ENCODE results near the gene PAX7.

Gene PAX7

DNA sequence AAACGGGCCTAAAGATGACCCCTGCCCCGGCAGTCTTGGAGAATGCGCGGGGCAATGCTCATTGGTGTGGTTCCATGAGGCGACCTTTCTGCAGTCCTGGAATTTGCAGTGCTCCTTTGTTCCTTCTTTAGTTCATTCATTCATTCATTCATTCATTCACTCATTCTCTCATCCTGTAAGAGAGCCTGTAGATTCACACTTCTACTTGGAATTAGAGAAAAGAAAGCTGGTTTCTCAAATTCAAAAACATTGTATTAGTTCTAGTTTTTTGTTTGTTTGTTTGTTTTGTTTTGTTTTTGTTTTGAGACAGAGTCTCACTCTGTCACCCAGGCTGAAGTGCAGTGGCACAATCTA, 31.6 kb downstream of the PAX7 start:
- TF ChIP-seq, protein P1, sequence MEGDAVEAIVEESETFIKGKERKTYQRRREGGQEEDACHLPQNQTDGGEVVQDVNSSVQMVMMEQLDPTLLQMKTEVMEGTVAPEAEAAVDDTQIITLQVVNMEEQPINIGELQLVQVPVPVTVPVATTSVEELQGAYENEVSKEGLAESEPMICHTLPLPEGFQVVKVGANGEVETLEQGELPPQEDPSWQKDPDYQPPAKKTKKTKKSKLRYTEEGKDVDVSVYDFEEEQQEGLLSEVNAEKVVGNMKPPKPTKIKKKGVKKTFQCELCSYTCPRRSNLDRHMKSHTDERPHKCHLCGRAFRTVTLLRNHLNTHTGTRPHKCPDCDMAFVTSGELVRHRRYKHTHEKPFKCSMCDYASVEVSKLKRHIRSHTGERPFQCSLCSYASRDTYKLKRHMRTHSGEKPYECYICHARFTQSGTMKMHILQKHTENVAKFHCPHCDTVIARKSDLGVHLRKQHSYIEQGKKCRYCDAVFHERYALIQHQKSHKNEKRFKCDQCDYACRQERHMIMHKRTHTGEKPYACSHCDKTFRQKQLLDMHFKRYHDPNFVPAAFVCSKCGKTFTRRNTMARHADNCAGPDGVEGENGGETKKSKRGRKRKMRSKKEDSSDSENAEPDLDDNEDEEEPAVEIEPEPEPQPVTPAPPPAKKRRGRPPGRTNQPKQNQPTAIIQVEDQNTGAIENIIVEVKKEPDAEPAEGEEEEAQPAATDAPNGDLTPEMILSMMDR (conservative IDR thresholded peaks at IDR 0.05; ENCODE audit: low read depth, low read length): no peak
- H3K4me3 ChIP-seq (ENCODE audit: low read depth, low read length): no peak overlapping the region
- no peak for DNase-seq (ENCODE audit: low read depth)

DNA sequence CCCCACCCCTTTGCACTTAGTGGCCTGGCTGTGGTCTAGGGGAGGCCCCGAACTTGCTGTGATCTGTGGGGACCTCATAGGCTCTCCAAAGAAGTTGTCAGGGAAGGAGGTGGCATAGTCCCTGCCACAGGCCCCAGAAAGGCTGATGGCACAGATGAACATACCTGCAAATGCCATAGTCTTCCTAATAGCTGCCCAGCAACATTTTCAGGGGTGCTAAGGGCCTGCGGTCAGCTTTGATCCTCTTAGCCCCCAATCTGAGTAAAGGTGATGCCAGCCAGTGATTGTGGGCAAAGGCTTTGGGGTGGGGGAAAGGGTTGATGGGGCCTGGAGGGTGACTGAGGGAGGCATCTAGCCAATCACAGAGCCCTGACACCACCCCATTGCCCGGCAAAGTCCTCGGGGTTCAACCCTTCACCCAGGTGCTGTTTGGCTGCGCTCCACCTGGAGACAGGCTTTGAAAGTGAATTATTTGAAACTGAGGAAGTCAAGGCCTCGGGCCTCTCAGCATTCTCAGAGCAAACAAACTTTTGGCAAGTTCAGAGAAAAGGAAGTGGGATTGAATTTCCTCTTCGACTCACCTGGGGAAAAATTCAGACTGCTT, 35.8 kb downstream of the PAX7 start:
- TF ChIP-seq, protein P1 (conservative IDR thresholded peaks at IDR 0.05; ENCODE audit: low read depth, low read length): no peak
- no peak overlapping the region for H3K4me3 ChIP-seq (ENCODE audit: low read depth, low read length)
- no peak for DNase-seq (ENCODE audit: low read depth)

DNA sequence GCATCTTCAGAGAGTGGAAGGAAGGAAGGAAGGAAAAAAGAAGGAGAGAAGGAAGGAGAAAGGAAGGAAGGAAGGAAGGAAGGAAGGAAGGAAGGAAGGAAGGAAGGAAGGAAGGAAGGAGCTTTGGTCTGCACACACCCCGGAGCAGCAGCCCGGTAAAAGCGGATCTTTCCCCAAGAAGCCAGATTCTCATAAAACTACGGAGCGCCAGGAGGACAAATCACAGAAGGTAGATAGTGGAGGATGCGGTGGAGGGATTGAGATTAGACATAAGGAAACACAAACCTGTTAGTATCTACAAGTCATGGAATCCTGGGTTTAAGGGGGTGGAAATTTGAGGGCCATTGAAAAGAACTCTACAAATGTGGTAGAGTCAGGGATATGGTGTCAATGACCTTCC, 36.7 kb downstream of the PAX7 start:
- DNase-seq (ENCODE audit: low read depth): no peak
- H3K4me3 ChIP-seq (ENCODE audit: low read depth, low read length): no peak overlapping the region
- TF ChIP-seq, protein P1 (conservative IDR thresholded peaks at IDR 0.05; ENCODE audit: low read depth, low read length): no peak

DNA sequence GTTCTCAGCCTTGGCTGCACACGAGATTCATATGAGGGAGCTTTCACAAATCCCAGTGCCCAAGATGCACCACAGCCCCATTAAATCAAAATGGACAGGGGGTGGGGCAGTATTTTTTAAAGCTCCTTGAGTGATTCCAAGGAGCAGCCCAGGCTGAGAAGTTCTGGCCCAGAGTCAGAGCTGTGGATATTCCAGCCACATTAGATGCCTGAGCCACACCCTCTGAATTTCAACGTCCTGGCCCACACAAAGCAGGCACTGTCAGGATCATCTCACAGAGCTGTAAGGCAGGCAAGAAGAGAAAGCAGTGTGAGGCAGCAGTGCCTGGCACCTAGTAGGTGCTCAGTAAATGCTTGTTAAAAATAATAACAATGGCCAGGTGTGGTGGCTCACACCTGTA, 37.4 kb downstream of the PAX7 start:
- DNase-seq (ENCODE audit: low read depth): no peak
- TF ChIP-seq, protein P1 (conservative IDR thresholded peaks at IDR 0.05; ENCODE audit: low read depth, low read length): no peak
- H3K4me3 ChIP-seq (ENCODE audit: low read depth, low read length): no peak overlapping the region

DNA sequence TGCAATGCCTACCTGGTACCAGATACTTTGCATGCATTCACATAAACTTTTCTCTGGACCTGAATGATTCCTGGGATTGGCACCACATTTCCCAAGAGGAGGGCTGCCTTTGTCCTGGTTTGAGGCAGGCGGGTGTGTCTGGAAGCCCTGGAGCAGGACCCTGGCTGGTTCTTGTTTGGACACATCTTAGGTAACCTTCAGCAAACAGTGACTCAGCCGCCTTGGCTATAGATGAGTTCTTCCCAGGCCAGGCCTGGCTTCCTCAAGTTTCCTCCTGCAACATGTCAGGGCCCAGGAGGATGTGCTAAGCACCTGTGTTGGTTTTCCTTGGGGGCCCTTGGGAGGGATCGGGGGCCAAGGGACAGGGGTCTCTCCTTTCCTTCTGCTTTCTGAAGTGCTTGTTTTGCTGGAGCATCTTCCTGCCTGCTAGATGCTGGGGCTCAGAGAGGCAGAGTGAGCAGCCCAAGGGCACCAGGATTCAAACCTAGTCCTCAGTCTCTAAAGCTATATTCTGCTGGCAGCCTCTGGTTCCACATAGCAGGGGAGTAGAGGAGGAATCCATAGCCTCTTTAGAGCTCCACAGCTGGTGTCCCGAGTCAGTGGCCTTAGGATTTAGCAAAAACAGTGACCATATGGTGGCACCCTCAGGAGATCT, 38.2 kb downstream of the PAX7 start:
- TF ChIP-seq, protein P1 (conservative IDR thresholded peaks at IDR 0.05; ENCODE audit: low read depth, low read length): no peak
- peak; percentile 2 for DNase-seq (ENCODE audit: low read depth)

DNA sequence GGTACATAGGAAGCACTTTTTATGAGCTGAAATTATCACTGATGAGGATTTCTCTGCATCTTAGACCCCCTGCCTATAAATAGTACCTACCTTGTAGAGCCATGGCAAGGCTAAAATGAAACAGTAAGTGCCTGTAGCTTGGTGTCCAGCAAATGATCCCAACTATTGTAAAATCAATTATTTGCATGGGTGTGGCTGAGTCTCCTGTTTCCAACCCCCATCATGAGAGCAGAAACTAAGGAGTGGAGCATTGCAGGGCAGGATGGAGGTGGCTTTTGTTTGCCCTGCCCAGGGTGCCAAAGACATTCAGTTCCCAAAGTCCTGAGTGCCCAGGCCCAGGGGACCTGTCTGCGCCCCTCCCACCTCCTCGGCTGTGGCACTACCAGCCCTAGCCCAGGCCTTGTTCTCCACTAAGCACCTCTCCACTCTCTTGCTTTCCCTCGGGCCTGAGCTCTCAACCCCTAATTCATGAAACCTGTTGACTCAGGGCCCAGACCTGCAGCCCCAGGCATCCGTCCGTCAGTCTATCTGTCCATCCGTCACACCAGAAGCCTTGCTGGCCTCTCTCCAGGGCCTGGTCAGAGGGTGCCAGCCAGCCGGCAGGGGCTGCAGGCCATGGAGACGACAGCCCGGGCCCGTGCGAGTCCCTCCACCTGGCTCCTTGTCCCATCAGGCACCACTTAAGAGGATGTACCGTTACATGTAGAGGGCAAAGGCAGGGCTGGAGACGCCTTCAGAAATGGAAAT, 39.6 kb downstream of the PAX7 start:
- TF ChIP-seq, protein P1 (conservative IDR thresholded peaks at IDR 0.05; ENCODE audit: low read depth, low read length): no peak
- no peak for DNase-seq (ENCODE audit: low read depth)
- H3K4me3 ChIP-seq (ENCODE audit: low read depth, low read length): no peak overlapping the region

More for the DNA sequence above, 38.2 kb downstream of the PAX7 start:
- no peak overlapping the region for H3K4me3 ChIP-seq (ENCODE audit: low read depth, low read length)

Data from choroid plexus epithelial cell (primary cell).